Mesendoderm (in vitro differentiated cells): Measurements from ENCODE around the gene IGFBP2.

Experiments used
- DNase-seq: peaks from one replicate; pipeline ENCODE4 v3.0.0; 2013
- H2AK5ac ChIP-seq: 2 replicates; pipeline ENCODE4 v1.6.1; 2013; ENCODE audit warnings: low read length, inconsistent platforms
- H2BK120ac ChIP-seq: 2 replicates; pipeline ENCODE4 v1.6.1; 2013; ENCODE audit warnings: low read depth, mild to moderate bottlenecking, low read length, moderate library complexity, mixed read lengths
- H2BK15ac ChIP-seq: replicated peaks from 2 replicates; pipeline ENCODE4 v1.6.1; 2013; ENCODE audit warnings: low read depth, mild to moderate bottlenecking, moderate library complexity
- H2BK5ac ChIP-seq: 2 replicates; pipeline ENCODE4 v1.6.1; 2013; ENCODE audit warnings: low read length, inconsistent platforms
- H3K18ac ChIP-seq: 2 replicates; pipeline ENCODE4 v1.6.1; 2013; ENCODE audit warnings: mild to moderate bottlenecking, low read length, mixed read lengths
- H3K23ac ChIP-seq: one replicate; pipeline ENCODE4 v1.6.1; 2013; ENCODE audit warnings: low read length
- H3K27ac ChIP-seq: 2 replicates; pipeline ENCODE4 v1.5.1; 2013; ENCODE audit warnings: low read depth, mild to moderate bottlenecking, inconsistent platforms, low read length, moderate library complexity
- H3K27me3 ChIP-seq: 2 replicates; pipeline ENCODE4 v1.6.1; 2013; ENCODE audit warnings: low read length, control low read depth, mild to moderate bottlenecking, inconsistent platforms; ENCODE audit not compliant: insufficient read depth, poor library complexity
- H3K36me3 ChIP-seq: 2 replicates; pipeline ENCODE4 v1.6.1; 2013; ENCODE audit warnings: low read length, inconsistent platforms; ENCODE audit not compliant: control insufficient read depth, insufficient read depth
- H3K4ac ChIP-seq: one replicate; pipeline ENCODE4 v1.6.1; 2013; ENCODE audit warnings: low read depth, mild to moderate bottlenecking, low read length, moderate library complexity
- H3K4me1 ChIP-seq: 2 replicates; pipeline ENCODE4 v1.6.1; 2013; ENCODE audit warnings: low read depth, low read length, inconsistent platforms; ENCODE audit not compliant: control insufficient read depth
- H3K4me2 ChIP-seq: 2 replicates; pipeline ENCODE4 v1.6.1; 2013; ENCODE audit warnings: low read length
- H3K4me3 ChIP-seq: 2 replicates; pipeline ENCODE4 v1.5.1; 2013; ENCODE audit warnings: mild to moderate bottlenecking, low read length
- H3K56ac ChIP-seq: one replicate; pipeline ENCODE4 v1.6.1; 2013; ENCODE audit warnings: low read length
- H3K79me1 ChIP-seq: 2 replicates; pipeline ENCODE4 v1.6.1; 2013; ENCODE audit warnings: low read length, inconsistent platforms
- H3K79me2 ChIP-seq: 2 replicates; pipeline ENCODE4 v1.6.1; 2013; ENCODE audit warnings: mild to moderate bottlenecking, low read length; ENCODE audit not compliant: control insufficient read depth, insufficient read depth
- H3K9ac ChIP-seq: 2 replicates; pipeline ENCODE4 v1.6.1; 2013; ENCODE audit warnings: low read length, inconsistent platforms
- H4K5ac ChIP-seq: one replicate; pipeline ENCODE4 v1.6.1; 2013; ENCODE audit warnings: low read length
- H4K8ac ChIP-seq: one replicate; pipeline ENCODE4 v1.6.1; 2013; ENCODE audit warnings: low read depth, mild to moderate bottlenecking, control low read depth, low read length, moderate library complexity
- WGBS: extraction: QIAGEN DNeasy Blood & Tissue Kit; methylation state at CpG from one replicate; pipeline ENCODE4 v1.1.7; 2013; ENCODE audit warnings: low lambda C conversion rate, missing lambda C conversion rate; ENCODE audit not compliant: insufficient coverage; ENCODE audit errors: extremely low coverage; 5-methylcytosine and 5-hydroxymethylcytosine counted together

IGFBP2 gene

GRCh38 chr2:216701544-216701943 lies 68.3 kb downstream of the IGFBP2 start:
- no peaks in the 10 kb centered on the region for H3K27me3 ChIP-seq
- no peak overlapping the region for H2BK120ac ChIP-seq
- no peak overlapping the region for H4K5ac ChIP-seq
- H3K4me2 ChIP-seq, result no peak overlapping the region
- no peaks in the 10 kb centered on the region for H3K79me2 ChIP-seq
- no peaks in the 10 kb centered on the region for H3K79me1 ChIP-seq
- H3K4me3 ChIP-seq, result no peak overlapping the region
- H2AK5ac ChIP-seq, result no peak overlapping the region
- no peak overlapping the region for H3K27ac ChIP-seq
- DNase-seq, result no peak
- H3K4ac ChIP-seq, result no peak overlapping the region
- H3K4me1 ChIP-seq, result no peaks in the 10 kb centered on the region
- H2BK5ac ChIP-seq, result no peak overlapping the region
- no peak overlapping the region for H3K9ac ChIP-seq
- WGBS, result no CpG with 5 or more reads among the region's 7 CpGs
- H3K23ac ChIP-seq, result no peak overlapping the region
- no peak overlapping the region for H3K18ac ChIP-seq
- H4K8ac ChIP-seq, result no peak overlapping the region
- H3K36me3 ChIP-seq, result no peaks in the 10 kb centered on the region
- no peak overlapping the region for H3K56ac ChIP-seq
- H2BK15ac ChIP-seq, result no peak overlapping the region

- no peak overlapping the region for H3K18ac ChIP-seq
- H2BK120ac ChIP-seq, result no peak overlapping the region
- H4K8ac ChIP-seq, result no peak overlapping the region
- no peak overlapping the region for H3K4ac ChIP-seq
- H4K5ac ChIP-seq, result no peak overlapping the region
- H2BK5ac ChIP-seq, result no peak overlapping the region
- no peak overlapping the region for H2AK5ac ChIP-seq
- no peak for DNase-seq
- no peaks in the 10 kb centered on the region for H3K27me3 ChIP-seq
- H3K4me1 ChIP-seq, result no peaks in the 10 kb centered on the region
- no peak overlapping the region for H3K56ac ChIP-seq
- H3K27ac ChIP-seq, result no peak overlapping the region
- no peak overlapping the region for H3K4me3 ChIP-seq
- no peaks in the 10 kb centered on the region for H3K36me3 ChIP-seq
- no CpG with 5 or more reads among the region's 1 CpG for WGBS
- no peak overlapping the region for H3K23ac ChIP-seq
- no peak overlapping the region for H3K9ac ChIP-seq
- no peak overlapping the region for H2BK15ac ChIP-seq
- H3K79me2 ChIP-seq, result no peaks in the 10 kb centered on the region
- H3K4me2 ChIP-seq, result no peak overlapping the region
- no peaks in the 10 kb centered on the region for H3K79me1 ChIP-seq
These were observed 69.5 kb downstream of the IGFBP2 start for GRCh38 chr2:216702756-216703155.

- Histone ChIP-seq H4K5ac (no peak overlapping the region), H3K79me2 (no peaks in the 10 kb centered on the region), H2BK120ac (no peak overlapping the region), H3K4me1 (no peaks in the 10 kb centered on the region), H3K4me3 (no peak overlapping the region), H3K23ac (no peak overlapping the region), H3K9ac (no peak overlapping the region), H2BK5ac (no peak overlapping the region), H4K8ac (no peak overlapping the region), H3K56ac (no peak overlapping the region), H3K4ac (no peak overlapping the region), H2AK5ac (no peak overlapping the region), H3K27ac (no peak overlapping the region), H3K27me3 (no peaks in the 10 kb centered on the region), H3K18ac (no peak overlapping the region), H2BK15ac (no peak overlapping the region), H3K4me2 (no peak overlapping the region), H3K36me3 (no peaks in the 10 kb centered on the region), H3K79me1 (no peaks in the 10 kb centered on the region)
- no peak for DNase-seq
- no CpG with 5 or more reads among the region's 11 CpGs for WGBS
These were observed 77.5 kb downstream of the IGFBP2 start for GRCh38 chr2:216710551-216711301.

GRCh38 chr2:216711348-216711747 lies 78.1 kb downstream of the IGFBP2 start:
- H3K4ac ChIP-seq, result no peak overlapping the region
- H2BK5ac ChIP-seq, result no peak overlapping the region
- H3K23ac ChIP-seq, result no peak overlapping the region
- H3K79me2 ChIP-seq, result no peaks in the 10 kb centered on the region
- no CpG with 5 or more reads among the region's 8 CpGs for WGBS
- no peak for DNase-seq
- H3K4me2 ChIP-seq, result no peak overlapping the region
- no peaks in the 10 kb centered on the region for H3K36me3 ChIP-seq
- no peak overlapping the region for H3K18ac ChIP-seq
- H3K79me1 ChIP-seq, result no peaks in the 10 kb centered on the region
- no peak overlapping the region for H2AK5ac ChIP-seq
- H4K5ac ChIP-seq, result no peak overlapping the region
- H3K27me3 ChIP-seq, result no peaks in the 10 kb centered on the region
- no peaks in the 10 kb centered on the region for H3K4me1 ChIP-seq
- no peak overlapping the region for H4K8ac ChIP-seq
- no peak overlapping the region for H3K27ac ChIP-seq
- H3K4me3 ChIP-seq, result no peak overlapping the region
- H3K9ac ChIP-seq, result no peak overlapping the region
- no peak overlapping the region for H3K56ac ChIP-seq
- no peak overlapping the region for H2BK15ac ChIP-seq
- H2BK120ac ChIP-seq, result no peak overlapping the region

GRCh38 chr2:216713691-216714336 lies 80.6 kb downstream of the IGFBP2 start:
- no peak overlapping the region for H2BK5ac ChIP-seq
- no peak overlapping the region for H3K56ac ChIP-seq
- H3K27ac ChIP-seq, result no peak overlapping the region
- no peaks in the 10 kb centered on the region for H3K27me3 ChIP-seq
- H3K23ac ChIP-seq, result no peak overlapping the region
- WGBS, result no CpG with 5 or more reads among the region's 8 CpGs
- no peaks in the 10 kb centered on the region for H3K79me2 ChIP-seq
- no peak overlapping the region for H2BK120ac ChIP-seq
- no peak overlapping the region for H4K8ac ChIP-seq
- H4K5ac ChIP-seq, result no peak overlapping the region
- no peaks in the 10 kb centered on the region for H3K4me1 ChIP-seq
- no peak for DNase-seq
- H3K4me2 ChIP-seq, result no peak overlapping the region
- no peak overlapping the region for H3K4ac ChIP-seq
- no peak overlapping the region for H2AK5ac ChIP-seq
- no peaks in the 10 kb centered on the region for H3K79me1 ChIP-seq
- H3K4me3 ChIP-seq, result no peak overlapping the region
- H2BK15ac ChIP-seq, result no peak overlapping the region
- H3K18ac ChIP-seq, result no peak overlapping the region
- no peaks in the 10 kb centered on the region for H3K36me3 ChIP-seq
- H3K9ac ChIP-seq, result no peak overlapping the region
